ENCODE measurements around the gene NCS1. TPM values are rescaled to one million over a fixed set of nuclear protein-coding genes. Genes with fewer than 3 reads are reported as not detected.

The NCS1 gene
- total RNA-seq, 2 donors from 2014 or later, result 50.8 to 58.3 TPM

GRCh38 chr9:130189840-130190239, 17.6 kb downstream of the NCS1 start:
- TF ChIP-seq, protein P1, sequence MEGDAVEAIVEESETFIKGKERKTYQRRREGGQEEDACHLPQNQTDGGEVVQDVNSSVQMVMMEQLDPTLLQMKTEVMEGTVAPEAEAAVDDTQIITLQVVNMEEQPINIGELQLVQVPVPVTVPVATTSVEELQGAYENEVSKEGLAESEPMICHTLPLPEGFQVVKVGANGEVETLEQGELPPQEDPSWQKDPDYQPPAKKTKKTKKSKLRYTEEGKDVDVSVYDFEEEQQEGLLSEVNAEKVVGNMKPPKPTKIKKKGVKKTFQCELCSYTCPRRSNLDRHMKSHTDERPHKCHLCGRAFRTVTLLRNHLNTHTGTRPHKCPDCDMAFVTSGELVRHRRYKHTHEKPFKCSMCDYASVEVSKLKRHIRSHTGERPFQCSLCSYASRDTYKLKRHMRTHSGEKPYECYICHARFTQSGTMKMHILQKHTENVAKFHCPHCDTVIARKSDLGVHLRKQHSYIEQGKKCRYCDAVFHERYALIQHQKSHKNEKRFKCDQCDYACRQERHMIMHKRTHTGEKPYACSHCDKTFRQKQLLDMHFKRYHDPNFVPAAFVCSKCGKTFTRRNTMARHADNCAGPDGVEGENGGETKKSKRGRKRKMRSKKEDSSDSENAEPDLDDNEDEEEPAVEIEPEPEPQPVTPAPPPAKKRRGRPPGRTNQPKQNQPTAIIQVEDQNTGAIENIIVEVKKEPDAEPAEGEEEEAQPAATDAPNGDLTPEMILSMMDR (IDR thresholded peaks at IDR 0.05), result no peak
- Histone ChIP-seq H3K4me3 (no peak overlapping the region), H3K27me3 (replicated peaks; ENCODE audit: insufficient read depth) (no peaks in the 10 kb centered on the region), H3K9me3 (no peaks in the 10 kb centered on the region), H3K27ac (peak overlapping the region in 1 of 2 donors; percentile 35), H3K36me3 (no peaks in the 10 kb centered on the region), H3K4me1 (ENCODE audit: control insufficient read depth in 1 of 2, low read depth in 2 of 2) (peaks cover 28 to 98% of the 10 kb centered on the region in 2 donors)
- DNase-seq (ENCODE audit: low spot score) (no peak), ATAC-seq (ENCODE audit: insufficient number of reproducible peaks, low FRiP score, low read depth) (no peak)

DNA sequence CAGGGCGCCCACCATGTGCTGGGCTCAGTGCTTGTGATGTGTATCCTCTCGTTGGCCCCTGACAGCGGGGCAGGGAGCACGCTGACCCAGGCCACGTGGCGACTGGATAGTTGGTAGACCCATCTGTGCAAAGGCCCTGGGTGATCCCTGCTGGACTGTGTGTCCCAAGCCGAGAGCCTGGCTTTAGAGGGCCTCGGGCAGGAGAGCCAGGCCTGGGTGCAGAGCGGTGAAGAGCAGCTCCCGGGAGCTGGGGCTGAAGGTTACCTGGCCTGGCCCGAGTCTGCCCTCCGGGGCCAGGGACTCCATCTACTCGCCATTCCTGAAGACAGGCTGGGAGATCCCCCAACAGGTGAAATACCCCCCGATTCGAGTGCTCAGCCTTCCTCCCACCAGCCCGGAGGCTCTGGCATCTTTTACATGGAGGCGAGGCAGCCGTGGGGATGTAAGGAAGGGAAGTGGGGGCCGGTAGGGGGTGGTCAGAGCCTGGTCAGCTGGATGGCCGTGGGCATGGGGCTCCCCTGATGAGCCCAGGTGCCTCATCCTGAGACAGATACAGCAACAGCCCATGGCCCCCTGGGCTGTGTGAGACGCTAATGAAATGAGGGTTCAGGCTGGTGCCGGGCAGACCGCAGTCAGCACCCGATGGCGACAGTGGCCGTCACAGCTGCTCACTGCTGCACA, 19.0 kb downstream of the NCS1 start:
- Histone ChIP-seq H3K9me3 (no peaks in the 10 kb centered on the region), H3K36me3 (no peaks in the 10 kb centered on the region), H3K27me3 (replicated peaks; ENCODE audit: insufficient read depth) (no peaks in the 10 kb centered on the region), H3K4me1 (ENCODE audit: control insufficient read depth in 1 of 2, low read depth in 2 of 2) (peaks cover 20 to 98% of the 10 kb centered on the region in 2 donors), H3K27ac (no peak overlapping the region), H3K4me3 (no peak overlapping the region)
- DNase-seq (ENCODE audit: low spot score) (no peak), ATAC-seq (ENCODE audit: insufficient number of reproducible peaks, low FRiP score, low read depth) (no peak)
- TF ChIP-seq, protein P1 (IDR thresholded peaks at IDR 0.05), result no peak

DNA sequence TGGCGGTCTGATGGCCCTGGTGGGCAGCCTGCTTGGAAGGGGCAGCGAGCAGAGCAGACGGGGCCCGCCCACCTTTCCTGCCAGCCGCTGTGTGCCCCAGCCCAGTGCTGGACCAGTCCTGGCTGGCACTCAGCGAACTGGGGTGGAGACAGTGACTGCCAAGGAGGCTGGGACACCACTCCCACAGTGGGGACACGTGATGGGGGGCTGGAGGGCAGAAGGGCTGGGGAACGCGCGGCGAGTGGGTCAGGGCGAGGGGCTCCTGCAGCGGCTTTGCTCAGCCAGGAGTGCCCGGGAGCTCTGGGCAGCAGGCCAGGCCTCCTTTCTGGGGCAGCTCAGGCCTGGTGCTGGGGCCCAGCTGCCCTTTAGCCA, 19.5 kb downstream of the NCS1 start:
- Histone ChIP-seq H3K36me3 (no peaks in the 10 kb centered on the region), H3K9me3 (no peaks in the 10 kb centered on the region), H3K27me3 (replicated peaks; ENCODE audit: insufficient read depth) (no peaks in the 10 kb centered on the region), H3K4me3 (no peak overlapping the region), H3K27ac (no peak overlapping the region), H3K4me1 (ENCODE audit: control insufficient read depth in 1 of 2, low read depth in 2 of 2) (peaks cover 15 to 98% of the 10 kb centered on the region in 2 donors)
- DNase-seq (ENCODE audit: low spot score) (no peak), ATAC-seq (ENCODE audit: insufficient number of reproducible peaks, low FRiP score, low read depth) (no peak)
- TF ChIP-seq, protein P1 (IDR thresholded peaks at IDR 0.05), result no peak

DNA sequence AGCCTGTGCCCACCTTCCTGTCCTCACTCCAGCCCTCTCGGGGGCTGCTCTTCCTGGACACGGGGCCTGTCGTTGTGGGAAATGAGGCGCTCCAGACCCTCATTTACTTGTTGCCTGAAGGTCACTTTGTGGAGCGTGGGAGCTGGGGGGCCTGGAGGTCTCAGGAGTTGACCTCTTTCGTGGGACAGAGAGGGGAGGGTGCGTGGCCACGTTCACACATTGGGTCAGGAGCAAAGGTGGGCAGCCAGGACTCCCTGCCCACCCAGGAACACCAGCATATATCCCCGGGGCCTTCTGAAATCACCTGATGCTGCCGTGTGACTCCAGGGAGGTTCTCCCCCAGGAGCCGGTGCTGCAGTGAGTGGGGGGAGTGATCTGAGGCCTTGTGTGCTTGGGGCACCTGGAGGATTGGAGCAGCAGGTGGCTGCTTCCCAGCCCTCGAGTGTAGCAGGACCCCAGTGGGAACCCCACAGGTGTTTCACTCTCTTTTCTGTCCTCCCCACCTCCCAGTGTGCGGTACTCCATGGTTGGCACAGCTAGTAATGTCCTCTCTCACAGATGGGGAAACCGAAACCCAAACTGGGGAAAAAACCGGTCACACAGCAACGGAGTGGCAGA, 20.3 kb downstream of the NCS1 start:
- H3K4me1 ChIP-seq (ENCODE audit: control insufficient read depth in 1 of 2, low read depth in 2 of 2), result peaks cover 11 to 98% of the 10 kb centered on the region in 2 donors
- DNase-seq (ENCODE audit: low spot score) (no peak), ATAC-seq (ENCODE audit: insufficient number of reproducible peaks, low FRiP score, low read depth) (no peak)
- no peaks in the 10 kb centered on the region for H3K27me3 ChIP-seq (replicated peaks; ENCODE audit: insufficient read depth)
- no peak overlapping the region for H3K27ac ChIP-seq
- H3K4me3 ChIP-seq, result no peak overlapping the region
- H3K9me3 ChIP-seq, result no peaks in the 10 kb centered on the region
- TF ChIP-seq, protein P1 (IDR thresholded peaks at IDR 0.05), result no peak
- H3K36me3 ChIP-seq, result no peaks in the 10 kb centered on the region

GRCh38 chr9:130193103-130193502, 20.9 kb downstream of the NCS1 start:
- no peak for DNase-seq (ENCODE audit: low spot score)
- no peak for ATAC-seq (ENCODE audit: insufficient number of reproducible peaks, low FRiP score, low read depth)
- Histone ChIP-seq H3K36me3 (no peaks in the 10 kb centered on the region), H3K9me3 (no peaks in the 10 kb centered on the region), H3K4me3 (no peak overlapping the region), H3K27ac (no peak overlapping the region), H3K4me1 (ENCODE audit: control insufficient read depth in 1 of 2, low read depth in 2 of 2) (peaks cover 10 to 98% of the 10 kb centered on the region in 2 donors), H3K27me3 (replicated peaks; ENCODE audit: insufficient read depth) (no peaks in the 10 kb centered on the region)
- TF ChIP-seq, protein P1 (IDR thresholded peaks at IDR 0.05), result no peak

Data from thoracic aorta (tissue), 2 donors.